IPS DF 4.7 (cell line): ENCODE results near the gene TTLL5.

ENCODE experiments used
- DNase-seq: peaks from one replicate; pipeline ENCODE4 v3.0.0-alpha.2; 2013; ENCODE audit warnings: low spot score; ENCODE audit errors: extremely low read depth

TTLL5 gene

GRCh38 chr14:75986439-75986765 lies 325.4 kb downstream of the TTLL5 start:
- DNase-seq, result no peak

- no peak for DNase-seq
Measured at GRCh38 chr14:75987201-75987970, 326.3 kb downstream of the TTLL5 start.

GRCh38 chr14:75989134-75989533 lies 328.1 kb downstream of the TTLL5 start:
- no peak for DNase-seq

GRCh38 chr14:75990297-75990696 lies 329.3 kb downstream of the TTLL5 start:
- DNase-seq, result no peak

GRCh38 chr14:75991753-75992152 lies 330.7 kb downstream of the TTLL5 start:
- no peak for DNase-seq

- no peak for DNase-seq
Measured at GRCh38 chr14:75993567-75994041, 332.6 kb downstream of the TTLL5 start.

- DNase-seq, result no peak
Measured at GRCh38 chr14:75995372-75996041, 334.5 kb downstream of the TTLL5 start.

GRCh38 chr14:75996488-75996887 lies 335.4 kb downstream of the TTLL5 start:
- DNase-seq, result no peak

GRCh38 chr14:75999511-76000190 lies 338.6 kb downstream of the TTLL5 start:
- DNase-seq, result no peak

- DNase-seq, result no peak
Measured at GRCh38 chr14:76002383-76002782, 341.3 kb downstream of the TTLL5 start.
